Transverse colon (tissue), 4 donors: ENCODE data around the gene SUGCT. TPM values are rescaled to one million over a fixed set of nuclear protein-coding genes. Genes with fewer than 3 reads are reported as not detected.

ENCODE experiments used
- DNase-seq: peaks from one replicate; pipeline ENCODE4 v3.0.0-alpha.2; 2019
- H3K27ac ChIP-seq, 4 donors: fragments of 200-600 bp; sonication (generic); 2 replicates each; pipeline ENCODE4 v1.5.1; 2016 to 2018; ENCODE audit warnings: inconsistent platforms in 4 of 4
- H3K27me3 ChIP-seq: fragments of 200-600 bp; sonication (generic); 2 replicates; pipeline ENCODE4 v1.5.1; 2017; ENCODE audit warnings: inconsistent platforms
- H3K36me3 ChIP-seq, 4 donors: fragments of 200-600 bp; sonication (generic); 2 replicates each; pipeline ENCODE4 v1.5.1; 2017 to 2019; ENCODE audit warnings: inconsistent platforms in 4 of 4
- H3K4me1 ChIP-seq, 4 donors: fragments of 200-600 bp; sonication (generic); 2 replicates each; pipeline ENCODE4 v1.5.1; 2017 to 2020; ENCODE audit warnings: inconsistent platforms in 4 of 4
- H3K4me3 ChIP-seq, 4 donors: fragments of 200-600 bp; sonication (generic); 1 replicate in 1 of 4; 2 replicates in 3 of 4; pipeline versions ENCODE4 v1.5.1 to v1.6.1; 2017 to 2019; ENCODE audit warnings: inconsistent platforms in 4 of 4
- H3K9me3 ChIP-seq, 2 donors: fragments of 200-600 bp; sonication (generic); 2 replicates each; pipeline ENCODE4 v1.5.1; 2017 to 2019; ENCODE audit warnings: inconsistent platforms in 2 of 2
- EP300 ChIP-seq: sonication (generic); formaldehyde crosslinking; IDR thresholded peaks from one replicate; pipeline ENCODE4 v1.6.1; 2017; ENCODE audit warnings: antibody characterized with exemption, low read depth
- POLR2A ChIP-seq: fragments of 450-650 bp; IDR thresholded peaks from one replicate; pipeline ENCODE4 v1.6.1; 2016; ENCODE audit warnings: antibody characterized with exemption, mild to moderate bottlenecking, moderate library complexity
- POLR2AphosphoS5 ChIP-seq, 3 donors: sonication (generic); formaldehyde crosslinking; IDR thresholded peaks; one replicate each; pipeline ENCODE4 v1.6.1; 2016; ENCODE audit warnings: antibody characterized with exemption in 3 of 3
- WGBS, 2 donors: methylation state at CpG; one replicate each; pipeline ENCODE4 v1.1.5; 2018; ENCODE audit warnings: low coverage in 1 of 2; 5-methylcytosine and 5-hydroxymethylcytosine counted together
- in situ Hi-C, 4 donors: fragments of 200-750 bp; cut with MboI; loops; one replicate each; pipeline versions ENCODE4 v1.15.0 to v1.15.1; 2017; ENCODE audit warnings: low sequenced_read_pairs in 3 of 4, low pct_ligation_motif_present in 1 of 4, low pct_unique_long_range_greater_than_20kb in 1 of 4
- intact Hi-C: fragments of 100-400 bp; cut with DNase I; formaldehyde crosslinking; loops from one replicate; pipeline ENCODE4 v1.15.1; 2023; ENCODE audit warnings: low total_unique reads
- total RNA-seq, 4 donors: library from RNA; depleted of rRNA; stranded (reverse); fragments of >200 nt; gene quantifications; one replicate each; pipeline ENCODE4 v1.1.0, GENCODE V29; 2016
- TF ChIP-seq, protein P1 (sequence below), 5 experiments: fragments of 200-600 bp in 3 of 5; fragments of 450-650 bp in 2 of 5; sonication (generic) in 3 of 5; IDR thresholded peaks; 1 replicate in 2 of 5; 2 replicates in 3 of 5; pipeline ENCODE4 v1.5.1; 2016 to 2017; ENCODE audit warnings: antibody characterized with exemption in 5 of 5, inconsistent platforms in 3 of 5, mild to moderate bottlenecking in 2 of 5, moderate library complexity in 1 of 5

The SUGCT gene
- total RNA-seq, 4 donors from 2014 or later, result 2.6 to 44.5 (median 15.9) TPM

DNA sequence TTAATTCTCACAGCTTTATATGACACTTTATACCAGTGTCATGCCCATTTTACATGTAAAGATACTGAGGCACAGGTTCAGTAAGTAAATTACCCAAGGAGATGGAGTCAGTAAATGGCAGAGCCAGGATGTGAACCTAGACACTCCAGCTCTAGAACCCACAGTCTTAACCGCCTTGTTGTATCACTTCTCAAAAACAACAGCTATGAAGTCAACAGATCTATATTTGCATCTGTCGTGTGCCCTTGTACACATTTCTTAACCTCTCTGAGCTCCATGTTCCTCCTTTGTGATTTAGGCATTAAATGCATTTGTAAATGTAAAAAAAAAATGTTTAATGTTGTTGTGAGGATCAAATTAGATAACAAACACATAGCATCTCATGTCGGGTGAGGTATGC lies 716.2 kb downstream of the SUGCT start:
- 87 to 93% methylated on average over 2 to 3 of the region's 3 CpGs for WGBS, 2 donors
- no peak for DNase-seq
- Histone ChIP-seq H3K27me3 (no peaks in the 10 kb centered on the region), H3K27ac (no peak overlapping the region), H3K36me3 (no peaks in the 10 kb centered on the region), H3K9me3 (no peaks in the 10 kb centered on the region), H3K4me1 (no peaks in the 10 kb centered on the region), H3K4me3 (no peak overlapping the region)
- in situ Hi-C loops (no loop called here), intact Hi-C loops (no loop called here)
- no peak for TF ChIP-seq POLR2A
- no peak for TF ChIP-seq POLR2AphosphoS5 (IDR thresholded peaks at IDR 0.05)

DNA sequence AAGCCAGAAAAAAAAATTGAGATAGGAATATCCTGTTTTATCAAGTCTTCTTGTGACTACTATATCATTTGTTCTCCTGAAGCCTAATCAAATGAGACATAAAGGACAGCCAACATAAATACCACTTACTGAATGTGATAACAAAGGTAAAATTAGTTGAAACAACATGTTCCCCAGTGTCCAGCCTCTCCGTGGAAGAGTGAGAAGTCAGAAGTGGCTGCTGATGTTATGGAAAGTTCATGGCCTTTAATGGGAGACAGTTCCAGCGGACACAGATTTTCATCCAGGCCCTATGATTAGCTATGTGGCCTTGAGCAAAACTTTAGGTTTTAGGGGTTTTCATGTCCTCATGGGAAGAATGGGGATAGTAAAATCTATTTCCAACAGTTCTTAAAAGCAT lies 724.3 kb downstream of the SUGCT start:
- H3K4me3 ChIP-seq, result no peak overlapping the region
- TF ChIP-seq, protein P1, sequence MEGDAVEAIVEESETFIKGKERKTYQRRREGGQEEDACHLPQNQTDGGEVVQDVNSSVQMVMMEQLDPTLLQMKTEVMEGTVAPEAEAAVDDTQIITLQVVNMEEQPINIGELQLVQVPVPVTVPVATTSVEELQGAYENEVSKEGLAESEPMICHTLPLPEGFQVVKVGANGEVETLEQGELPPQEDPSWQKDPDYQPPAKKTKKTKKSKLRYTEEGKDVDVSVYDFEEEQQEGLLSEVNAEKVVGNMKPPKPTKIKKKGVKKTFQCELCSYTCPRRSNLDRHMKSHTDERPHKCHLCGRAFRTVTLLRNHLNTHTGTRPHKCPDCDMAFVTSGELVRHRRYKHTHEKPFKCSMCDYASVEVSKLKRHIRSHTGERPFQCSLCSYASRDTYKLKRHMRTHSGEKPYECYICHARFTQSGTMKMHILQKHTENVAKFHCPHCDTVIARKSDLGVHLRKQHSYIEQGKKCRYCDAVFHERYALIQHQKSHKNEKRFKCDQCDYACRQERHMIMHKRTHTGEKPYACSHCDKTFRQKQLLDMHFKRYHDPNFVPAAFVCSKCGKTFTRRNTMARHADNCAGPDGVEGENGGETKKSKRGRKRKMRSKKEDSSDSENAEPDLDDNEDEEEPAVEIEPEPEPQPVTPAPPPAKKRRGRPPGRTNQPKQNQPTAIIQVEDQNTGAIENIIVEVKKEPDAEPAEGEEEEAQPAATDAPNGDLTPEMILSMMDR (IDR thresholded peaks at IDR 0.05), result no peak
- TF ChIP-seq POLR2AphosphoS5 (IDR thresholded peaks at IDR 0.05), result no peak
- no peak for TF ChIP-seq EP300
- no peak for TF ChIP-seq POLR2A
- no peaks in the 10 kb centered on the region for H3K36me3 ChIP-seq
- H3K27ac ChIP-seq, result no peak overlapping the region
- DNase-seq, result no peak
- H3K27me3 ChIP-seq, result no peaks in the 10 kb centered on the region
- no peaks in the 10 kb centered on the region for H3K4me1 ChIP-seq
- 72 to 87% methylated on average over 2 of the region's 2 CpGs for WGBS, 2 donors
- in situ Hi-C loops (no loop called here), intact Hi-C loops (no loop called here)
- no peaks in the 10 kb centered on the region for H3K9me3 ChIP-seq

GRCh38 chr7:40859965-40860543 lies 725.2 kb downstream of the SUGCT start:
- no peaks in the 10 kb centered on the region for H3K9me3 ChIP-seq
- no peak overlapping the region for H3K4me3 ChIP-seq
- no peaks in the 10 kb centered on the region for H3K36me3 ChIP-seq
- H3K27ac ChIP-seq, result no peak overlapping the region
- no peak for TF ChIP-seq POLR2A
- TF ChIP-seq, protein P1 (IDR thresholded peaks at IDR 0.05), result no peak
- TF ChIP-seq EP300, result no peak
- TF ChIP-seq POLR2AphosphoS5 (IDR thresholded peaks at IDR 0.05), result no peak
- in situ Hi-C loops, result no loop called here
- DNase-seq, result no peak
- no peaks in the 10 kb centered on the region for H3K4me1 ChIP-seq
- intact Hi-C loops, result no loop called here
- H3K27me3 ChIP-seq, result no peaks in the 10 kb centered on the region
- 69 to 88% methylated on average over 3 to 15 of the region's 15 CpGs for WGBS, 2 donors

- Histone ChIP-seq H3K9me3 (no peaks in the 10 kb centered on the region), H3K27me3 (no peaks in the 10 kb centered on the region), H3K4me1 (no peaks in the 10 kb centered on the region), H3K27ac (no peak overlapping the region), H3K4me3 (no peak overlapping the region), H3K36me3 (no peaks in the 10 kb centered on the region)
- in situ Hi-C loops (no loop called here), intact Hi-C loops (no loop called here)
- TF ChIP-seq POLR2AphosphoS5 (IDR thresholded peaks at IDR 0.05) (no peak), POLR2A (no peak), EP300 (no peak)
- TF ChIP-seq, protein P1 (IDR thresholded peaks at IDR 0.05), result no peak
- WGBS, 2 donors, result 82 to 87% methylated on average over 10 of the region's 10 CpGs
- no peak for DNase-seq
These were observed 730.8 kb downstream of the SUGCT start for GRCh38 chr7:40865441-40866233.
